Caco-2 (cell line): ENCODE data around the gene AMIGO2. TPM values are rescaled to one million over a fixed set of nuclear protein-coding genes. Genes with fewer than 3 reads are reported as not detected.

Source experiments
- BruUV-seq: library from RNA; stranded (reverse); fragments of 400-500 nt; replicated peaks from 2 replicates; lab custom pipeline; 2021; lab: Mats Ljungman, UMichigan
- CTCF ChIA-PET: fragments of 300-600 bp; sonication (Branson Sonifier 250); formaldehyde crosslinking; loops from one replicate; lab custom pipeline; 2022; ENCODE audit warnings: antibody characterized with exemption; lab: Charles Lee
- POLR2A ChIA-PET: fragments of 300-600 bp; sonication (Branson Sonifier 250); formaldehyde crosslinking; loops from one replicate; lab custom pipeline; 2022; ENCODE audit warnings: antibody characterized with exemption; lab: Charles Lee
- DNase-seq, 2 experiments: peaks; one replicate each; pipeline versions ENCODE4 v3.0.0 to v3.0.0-alpha.2; 2020 to 2022
- H3K27me3 ChIP-seq: replicated peaks from 2 replicates; pipeline ENCODE4 v1.6.0; 2011; ENCODE audit warnings: low read length; ENCODE audit not compliant: control insufficient read depth, insufficient read depth
- H3K36me3 ChIP-seq: 2 replicates; pipeline ENCODE4 v1.5.1; 2011; ENCODE audit warnings: low read length; ENCODE audit not compliant: control insufficient read depth, insufficient read depth
- H3K4me1 ChIP-seq: fragments of 250-450 bp; sonication (Bioruptor Pico); 2 replicates; pipeline ENCODE4 v1.5.1; 2020; ENCODE audit warnings: mild to moderate bottlenecking
- H3K4me3 ChIP-seq: 2 replicates; pipeline ENCODE4 v1.5.1; 2011; ENCODE audit warnings: low read depth, mild to moderate bottlenecking, control low read depth, low read length
- H3K9me3 ChIP-seq: fragments of 250-450 bp; sonication (Bioruptor Pico); 2 replicates; pipeline ENCODE4 v1.5.1; 2020; ENCODE audit warnings: mild to moderate bottlenecking, moderate library complexity
- H3K27ac Mint-ChIP-seq: one replicate; pipeline ENCODE4 v1.8.0; 2022; ENCODE audit warnings: mixed read lengths; ENCODE audit not compliant: unreplicated experiment
- H3K27me3 Mint-ChIP-seq: one replicate; pipeline ENCODE4 v1.8.0; 2022; ENCODE audit warnings: mixed read lengths; ENCODE audit not compliant: insufficient read depth, unreplicated experiment
- H3K36me3 Mint-ChIP-seq: one replicate; pipeline ENCODE4 v1.8.0; 2022; ENCODE audit warnings: mild to moderate bottlenecking, mixed read lengths; ENCODE audit not compliant: insufficient read depth, unreplicated experiment
- H3K4me1 Mint-ChIP-seq: one replicate; pipeline ENCODE4 v1.8.0; 2022; ENCODE audit warnings: low read depth, mixed read lengths; ENCODE audit not compliant: unreplicated experiment
- H3K4me3 Mint-ChIP-seq: one replicate; pipeline ENCODE4 v1.8.0; 2022; ENCODE audit warnings: mild to moderate bottlenecking, moderate library complexity, mixed read lengths; ENCODE audit not compliant: unreplicated experiment
- H3K9me3 Mint-ChIP-seq: one replicate; pipeline ENCODE4 v1.8.0; 2022; ENCODE audit warnings: mixed read lengths; ENCODE audit not compliant: unreplicated experiment
- intact Hi-C: fragments of 100-400 bp; cut with micrococcal nuclease; formaldehyde crosslinking; loops from one replicate; pipeline ENCODE4 v1.10.0; 2022; ENCODE audit not compliant: unreplicated experiment
- total RNA-seq: library from RNA; stranded (reverse); gene quantifications from 2 replicates; pipeline ENCODE4 v1.2.3, GENCODE V29; 2022
- TF ChIP-seq, protein P1 (sequence below), 2 experiments: fragments of 200-600 bp in 1 of 2; IDR thresholded peaks; 1 replicate in 1 of 2; 2 replicates in 1 of 2; pipeline versions ENCODE4 v1.5.1 to v1.8.0; 2011 to 2022; ENCODE audit warnings: antibody characterized with exemption in 1 of 2, control low read depth in 1 of 2, inconsistent platforms in 1 of 2, low read depth in 1 of 2, low read length in 1 of 2, mild to moderate bottlenecking in 1 of 2, moderate library complexity in 1 of 2; ENCODE audit not compliant: insufficient read depth in 1 of 2, severe bottlenecking in 1 of 2, unreplicated experiment in 1 of 2

AMIGO2 gene
- total RNA-seq, 1 experiment from 2014 or later, result 1.6 TPM

DNA sequence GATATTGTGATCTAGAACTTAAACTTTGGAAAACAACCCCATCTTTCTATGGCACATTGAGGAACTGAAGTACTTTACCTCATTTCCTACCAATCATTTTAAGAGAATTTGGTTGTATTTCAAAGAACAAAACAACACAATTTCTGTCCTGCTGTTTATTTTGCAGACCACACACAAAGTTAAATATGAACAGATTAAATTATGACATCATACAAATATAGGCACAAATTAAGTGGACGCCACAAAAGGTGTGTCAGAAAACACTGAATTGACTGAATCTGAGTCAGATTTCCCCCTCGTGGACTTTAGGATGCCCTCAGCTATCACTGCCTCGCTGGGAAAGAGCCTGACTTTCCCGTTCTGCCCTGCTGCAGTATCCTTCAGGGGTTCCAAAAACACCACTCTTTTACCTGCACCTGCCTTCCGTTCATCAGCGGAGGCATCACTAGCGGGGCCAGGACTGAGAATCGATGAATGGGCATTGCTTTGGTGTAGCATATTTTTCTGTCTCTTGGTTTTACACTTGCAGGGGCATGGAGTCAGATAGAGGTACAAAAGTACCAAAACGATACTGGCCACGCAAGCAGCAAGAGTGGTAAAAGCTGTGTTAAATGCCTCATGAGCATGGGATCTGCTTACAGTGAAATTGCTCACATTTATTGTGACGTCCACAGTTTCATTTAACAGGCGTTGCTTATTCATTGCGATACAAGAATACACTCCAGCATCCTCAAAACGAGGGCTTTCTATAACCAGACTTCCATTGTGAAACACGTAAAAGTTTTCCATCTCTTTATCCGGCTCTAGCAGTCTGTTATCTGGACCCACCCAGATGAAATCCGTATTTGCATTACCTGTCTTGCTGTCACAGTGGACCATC is 2.3 kb downstream of the AMIGO2 start:
- TF ChIP-seq, protein P1, sequence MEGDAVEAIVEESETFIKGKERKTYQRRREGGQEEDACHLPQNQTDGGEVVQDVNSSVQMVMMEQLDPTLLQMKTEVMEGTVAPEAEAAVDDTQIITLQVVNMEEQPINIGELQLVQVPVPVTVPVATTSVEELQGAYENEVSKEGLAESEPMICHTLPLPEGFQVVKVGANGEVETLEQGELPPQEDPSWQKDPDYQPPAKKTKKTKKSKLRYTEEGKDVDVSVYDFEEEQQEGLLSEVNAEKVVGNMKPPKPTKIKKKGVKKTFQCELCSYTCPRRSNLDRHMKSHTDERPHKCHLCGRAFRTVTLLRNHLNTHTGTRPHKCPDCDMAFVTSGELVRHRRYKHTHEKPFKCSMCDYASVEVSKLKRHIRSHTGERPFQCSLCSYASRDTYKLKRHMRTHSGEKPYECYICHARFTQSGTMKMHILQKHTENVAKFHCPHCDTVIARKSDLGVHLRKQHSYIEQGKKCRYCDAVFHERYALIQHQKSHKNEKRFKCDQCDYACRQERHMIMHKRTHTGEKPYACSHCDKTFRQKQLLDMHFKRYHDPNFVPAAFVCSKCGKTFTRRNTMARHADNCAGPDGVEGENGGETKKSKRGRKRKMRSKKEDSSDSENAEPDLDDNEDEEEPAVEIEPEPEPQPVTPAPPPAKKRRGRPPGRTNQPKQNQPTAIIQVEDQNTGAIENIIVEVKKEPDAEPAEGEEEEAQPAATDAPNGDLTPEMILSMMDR (IDR thresholded peaks at IDR 0.05; ENCODE audit: insufficient read depth in 1 of 2, low read depth in 1 of 2, low read length in 1 of 2, severe bottlenecking in 1 of 2, unreplicated experiment in 1 of 2), result no peak
- H3K36me3 ChIP-seq, result no peaks in the 10 kb centered on the region
- no peak for DNase-seq
- no peaks in the 10 kb centered on the region for H3K36me3 Mint-ChIP-seq
- BruUV-seq, result no TSS peak
- no peak overlapping the region for H3K4me3 Mint-ChIP-seq
- POLR2A ChIA-PET, result interaction anchor here (0.5 kb wide), 1 partner anchor 114 kb away, joined by 4 read pairs; no protein-coding TSS in a partner anchor
- intact Hi-C loops, result loop anchor here (2.0 kb wide), 2 partner anchors 45 to 319 kb away; no protein-coding TSS in a partner anchor
- no peak overlapping the region for H3K4me3 ChIP-seq
- H3K27me3 ChIP-seq, result peaks cover 1% of the 10 kb centered on the region; the same call in 1 of the 2 replicates
- H3K9me3 ChIP-seq, result no peaks in the 10 kb centered on the region
- H3K4me1 Mint-ChIP-seq, result peaks cover 22% of the 10 kb centered on the region
- H3K27ac Mint-ChIP-seq, result no peak overlapping the region
- CTCF ChIA-PET, result interaction anchor here (0.6 to 3.1 kb wide), 3 partner anchors 45 to 336 kb away, joined by 3 to 16 read pairs (median 13); no protein-coding TSS in a partner anchor
- no peaks in the 10 kb centered on the region; the same call in 1 of the 2 replicates for H3K4me1 ChIP-seq
- no peaks in the 10 kb centered on the region for H3K9me3 Mint-ChIP-seq
- peaks cover 7% of the 10 kb centered on the region for H3K27me3 Mint-ChIP-seq

DNA sequence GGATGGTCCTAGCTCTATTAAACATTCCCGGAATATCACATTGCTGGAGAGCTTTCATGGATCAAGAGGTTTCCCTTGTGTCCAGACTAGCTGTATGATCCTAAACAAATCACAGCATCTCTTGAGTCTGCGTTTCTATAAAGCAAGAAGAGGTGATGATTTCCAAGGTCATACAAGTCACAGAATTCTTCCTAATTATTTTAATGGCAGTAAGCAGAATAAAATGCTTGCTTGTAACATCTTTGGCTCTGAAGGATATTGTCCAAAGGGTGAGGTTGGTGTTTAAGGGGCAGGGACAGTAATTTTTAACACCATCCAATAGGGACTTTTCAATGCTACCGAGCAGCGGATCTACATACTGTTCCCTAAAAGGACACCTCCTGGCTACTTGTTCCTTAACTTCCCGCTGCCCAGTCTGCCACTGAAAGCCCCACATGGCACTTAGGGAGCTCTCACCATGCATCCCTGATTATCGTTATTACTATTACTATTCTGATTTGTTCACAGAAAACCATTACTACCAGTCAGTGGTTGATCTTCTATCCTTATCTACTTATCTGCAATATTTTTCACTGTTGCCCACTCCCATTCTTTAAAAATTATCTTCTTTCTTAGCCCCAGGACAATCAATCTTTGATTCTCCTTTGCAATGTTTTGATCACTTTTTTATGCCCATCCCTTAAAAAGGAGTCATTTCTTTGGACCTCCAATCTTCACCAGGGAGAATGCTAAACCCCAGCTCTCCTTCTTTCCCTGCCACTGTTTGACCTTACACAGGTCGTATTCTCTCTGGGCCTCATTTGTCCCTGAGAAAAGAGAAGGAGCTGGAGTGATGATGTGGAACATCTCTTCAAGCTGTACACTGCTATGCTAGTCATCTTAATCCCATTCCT is 4.3 kb downstream of the AMIGO2 start:
- no peaks in the 10 kb centered on the region for H3K4me1 ChIP-seq
- no peak for DNase-seq
- intact Hi-C loops, result no loop called here
- H3K27me3 Mint-ChIP-seq, result peaks cover 7% of the 10 kb centered on the region
- no peaks in the 10 kb centered on the region for H3K36me3 Mint-ChIP-seq
- no peaks in the 10 kb centered on the region for H3K36me3 ChIP-seq
- H3K4me3 Mint-ChIP-seq, result no peak overlapping the region
- ChIA-PET CTCF (no interaction called here), POLR2A (no interaction called here)
- H3K4me3 ChIP-seq, result no peak overlapping the region
- H3K4me1 Mint-ChIP-seq, result peaks cover 9% of the 10 kb centered on the region
- H3K9me3 ChIP-seq, result no peaks in the 10 kb centered on the region
- no TSS peak for BruUV-seq
- no peaks in the 10 kb centered on the region for H3K9me3 Mint-ChIP-seq
- TF ChIP-seq, protein P1 (IDR thresholded peaks at IDR 0.05; ENCODE audit: insufficient read depth in 1 of 2, low read depth in 1 of 2, low read length in 1 of 2, severe bottlenecking in 1 of 2, unreplicated experiment in 1 of 2), result no peak
- H3K27me3 ChIP-seq, result peaks cover 1% of the 10 kb centered on the region; the same call in 1 of the 2 replicates
- H3K27ac Mint-ChIP-seq, result no peak overlapping the region

- BruUV-seq, result no TSS peak
- Histone ChIP-seq H3K4me3 (no peak overlapping the region), H3K4me1 (no peaks in the 10 kb centered on the region), H3K27me3 (peaks cover 1% of the 10 kb centered on the region; the same call in 1 of the 2 replicates), H3K36me3 (no peaks in the 10 kb centered on the region), H3K9me3 (no peaks in the 10 kb centered on the region)
- H3K9me3 Mint-ChIP-seq, result no peaks in the 10 kb centered on the region
- POLR2A ChIA-PET, result no interaction called here
- no peaks in the 10 kb centered on the region for H3K36me3 Mint-ChIP-seq
- peaks cover 7% of the 10 kb centered on the region for H3K4me1 Mint-ChIP-seq
- no peak for DNase-seq
- H3K4me3 Mint-ChIP-seq, result no peak overlapping the region
- TF ChIP-seq, protein P1 (IDR thresholded peaks at IDR 0.05; ENCODE audit: insufficient read depth in 1 of 2, low read depth in 1 of 2, low read length in 1 of 2, severe bottlenecking in 1 of 2, unreplicated experiment in 1 of 2), result no peak
- intact Hi-C loops, result no loop called here
- peaks cover 7% of the 10 kb centered on the region for H3K27me3 Mint-ChIP-seq
- no peak overlapping the region for H3K27ac Mint-ChIP-seq
- CTCF ChIA-PET, result no interaction called here
Measured at GRCh38 chr12:47074757-47075156, 5.0 kb downstream of the AMIGO2 start.
